Spinal cord (tissue), 10 donors: Measurements from ENCODE around the gene CADPS2. TPM values are rescaled to one million over a fixed set of nuclear protein-coding genes. Genes with fewer than 3 reads are reported as not detected.
A peak's percentile ranks its signal among the peaks of the same experiment; 100 is the strongest.

Experiments used
- DNase-seq, 6 donors: peaks; one replicate each; pipeline versions ENCODE4 v3.0.0 to v3.0.0-alpha.2; 2013 to 2015; ENCODE audit warnings: low spot score in 6 of 6, low read depth in 4 of 6
- H3K27ac ChIP-seq: one replicate; pipeline ENCODE4 v1.5.1; 2013; ENCODE audit warnings: low read depth, low read length, control low read depth
- H3K27me3 ChIP-seq: one replicate; pipeline ENCODE4 v1.6.1; 2013; ENCODE audit warnings: low read length; ENCODE audit not compliant: control insufficient read depth, insufficient read depth
- H3K36me3 ChIP-seq: one replicate; pipeline ENCODE4 v1.6.1; 2013; ENCODE audit warnings: low read length; ENCODE audit not compliant: control insufficient read depth, insufficient read depth
- H3K4me1 ChIP-seq: one replicate; pipeline ENCODE4 v1.6.1; 2013; ENCODE audit warnings: low read length; ENCODE audit not compliant: control insufficient read depth, insufficient read depth
- H3K4me3 ChIP-seq: one replicate; pipeline ENCODE4 v1.5.1; 2013; ENCODE audit warnings: low read depth, low read length, control low read depth
- H3K9me3 ChIP-seq: one replicate; pipeline ENCODE4 v1.6.1; 2013; ENCODE audit warnings: low read length; ENCODE audit not compliant: control insufficient read depth, insufficient read depth
- WGBS: methylation state at CpG from one replicate; pipeline ENCODE4 v1.1.5; 2013; ENCODE audit warnings: missing lambda C conversion rate; ENCODE audit not compliant: insufficient coverage; 5-methylcytosine and 5-hydroxymethylcytosine counted together
- polyA plus RNA-seq, 2 donors: library from polyadenylated mRNA; unstranded; fragments of 120-200 nt; gene quantifications; one replicate each; pipeline ENCODE4 v1.2.1, GENCODE V29; 2013; ENCODE audit not compliant: insufficient read length in 2 of 2
- total RNA-seq, 2 donors: library from RNA; depleted of rRNA in 1 of 2; stranded (reverse); fragments of 120-200 nt in 1 of 2; fragments of >200 nt in 1 of 2; gene quantifications; one replicate each; pipeline versions ENCODE4 v1.2.3 to v1.2.4, GENCODE V29; 2013 to 2014
- donor health status: healthy.

Gene CADPS2
- total and polyA plus RNA-seq, 4 donors, result 18.7 to 40.5 (median 30.4) TPM

DNA sequence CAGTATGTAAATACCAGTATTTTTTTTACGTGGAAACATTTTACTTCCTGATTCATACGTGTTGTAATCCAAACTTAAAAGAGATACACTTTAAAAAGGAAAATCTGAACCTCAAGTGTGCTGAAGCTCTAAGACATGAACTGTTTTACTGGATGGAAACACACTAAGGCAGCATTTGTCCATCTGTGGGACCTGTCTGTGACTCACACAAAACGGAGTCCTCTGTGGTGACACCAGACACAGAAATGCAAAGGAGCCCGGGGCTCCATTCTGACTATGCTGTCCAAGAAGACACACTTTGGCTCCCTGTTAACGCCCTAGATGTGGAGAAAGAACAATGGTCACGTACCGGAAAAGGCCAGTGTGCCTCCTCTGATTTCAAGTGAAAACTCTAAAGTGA lies 211.2 kb downstream of the CADPS2 start:
- Histone ChIP-seq H3K4me3 (no peak overlapping the region), H3K4me1 (no peaks in the 10 kb centered on the region), H3K9me3 (no peaks in the 10 kb centered on the region), H3K27me3 (no peaks in the 10 kb centered on the region), H3K27ac (peak overlapping the region; percentile 19), H3K36me3 (no peaks in the 10 kb centered on the region)
- peak in 1 of 6 donors; percentile 20 for DNase-seq
- 81% methylated on average over 5 of the region's 7 CpGs for WGBS

DNA sequence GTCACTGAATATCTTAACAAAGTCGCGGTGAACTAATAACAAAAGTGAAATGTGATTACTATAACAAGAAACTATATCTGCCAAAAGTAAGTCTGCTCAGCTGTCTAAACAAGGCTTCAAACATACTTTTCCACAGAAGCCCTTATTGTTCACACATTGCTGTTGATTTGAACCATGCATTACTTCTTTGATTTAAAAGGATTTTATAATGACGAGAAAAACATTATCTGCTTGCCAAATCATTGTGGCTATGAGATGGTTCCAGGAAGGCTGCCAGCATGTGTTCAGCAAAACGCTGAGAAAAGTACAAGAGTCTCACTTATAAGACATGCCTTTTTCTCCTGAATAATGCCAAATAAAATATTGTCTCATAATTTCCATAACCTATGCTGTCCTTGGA lies 211.8 kb downstream of the CADPS2 start:
- no peaks in the 10 kb centered on the region for H3K9me3 ChIP-seq
- H3K36me3 ChIP-seq, result no peaks in the 10 kb centered on the region
- H3K4me1 ChIP-seq, result no peaks in the 10 kb centered on the region
- peak in 5 of 6 donors; percentile 4 to 90 (median 12) for DNase-seq
- H3K27ac ChIP-seq, result no peak overlapping the region
- no CpG with 5 or more reads among the region's 4 CpGs for WGBS
- H3K27me3 ChIP-seq, result no peaks in the 10 kb centered on the region
- no peak overlapping the region for H3K4me3 ChIP-seq

DNA sequence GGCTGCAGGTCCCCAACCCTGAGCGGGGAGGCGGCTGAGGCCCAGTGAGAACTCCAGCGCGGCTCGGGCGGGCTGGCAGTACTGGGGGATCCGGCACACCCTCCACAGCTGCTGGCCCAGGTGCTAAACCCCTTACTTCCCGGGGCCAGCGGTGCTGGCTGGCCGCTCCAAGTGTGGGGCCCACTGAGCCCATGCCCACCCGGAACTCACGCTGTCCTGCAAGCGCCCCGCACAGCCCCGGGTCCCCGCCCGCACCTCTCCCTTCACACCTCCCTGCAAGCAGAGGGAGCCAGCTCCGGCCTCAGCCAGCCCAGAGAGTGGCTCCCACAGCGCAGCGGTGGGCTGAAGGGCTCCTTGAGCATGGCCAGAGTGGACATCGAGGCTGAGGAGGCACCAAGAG lies 212.3 kb downstream of the CADPS2 start:
- H3K9me3 ChIP-seq, result no peaks in the 10 kb centered on the region
- no peak for DNase-seq
- no peak overlapping the region for H3K4me3 ChIP-seq
- H3K4me1 ChIP-seq, result no peaks in the 10 kb centered on the region
- H3K36me3 ChIP-seq, result no peaks in the 10 kb centered on the region
- H3K27ac ChIP-seq, result peak overlapping the region; percentile 25
- H3K27me3 ChIP-seq, result no peaks in the 10 kb centered on the region
- WGBS, result 96% methylated on average over 21 of the region's 21 CpGs

DNA sequence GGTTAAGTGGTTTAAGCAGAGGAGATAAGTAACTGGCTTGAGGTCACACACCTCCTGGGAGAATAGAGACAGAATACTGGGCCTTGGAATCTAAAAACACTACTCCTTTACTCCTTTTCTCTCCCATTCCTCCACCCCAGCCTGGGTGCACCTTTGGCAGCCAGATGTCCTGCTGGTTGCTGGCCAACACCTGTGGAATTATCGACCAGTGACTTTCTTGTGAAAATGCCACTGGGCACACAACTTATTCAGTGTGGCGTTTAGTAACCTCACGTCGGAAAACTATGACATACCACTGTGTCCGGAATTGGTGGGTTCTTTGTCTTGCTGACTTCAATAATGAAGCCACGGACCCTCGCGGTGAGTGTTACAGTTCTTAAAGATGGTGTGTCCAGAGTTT lies 213.7 kb downstream of the CADPS2 start:
- WGBS, result 91% methylated on average over 8 of the region's 8 CpGs
- Histone ChIP-seq H3K9me3 (no peaks in the 10 kb centered on the region), H3K36me3 (no peaks in the 10 kb centered on the region), H3K27ac (no peak overlapping the region), H3K27me3 (no peaks in the 10 kb centered on the region), H3K4me1 (no peaks in the 10 kb centered on the region), H3K4me3 (no peak overlapping the region)
- no peak for DNase-seq

DNA sequence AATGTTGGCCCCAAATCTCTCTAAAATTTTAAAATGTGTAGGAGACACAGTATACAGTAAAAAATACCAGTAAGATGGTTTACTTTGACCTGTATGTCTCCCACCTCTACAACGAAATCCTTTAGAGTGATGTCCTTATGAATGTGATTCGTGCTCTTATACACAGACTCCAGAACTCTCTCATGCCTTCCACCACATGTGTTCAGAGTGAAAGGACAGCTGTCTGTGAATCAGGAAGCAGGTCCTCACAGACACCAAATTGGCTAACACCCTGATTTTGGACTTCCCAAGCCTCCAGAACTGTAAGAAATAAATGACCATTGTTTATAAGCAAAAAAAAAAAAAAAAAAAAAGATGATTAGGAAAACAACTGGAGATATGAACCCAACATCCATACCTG lies 222.5 kb downstream of the CADPS2 start:
- no peaks in the 10 kb centered on the region for H3K36me3 ChIP-seq
- H3K27ac ChIP-seq, result no peak overlapping the region
- H3K4me1 ChIP-seq, result no peaks in the 10 kb centered on the region
- no peaks in the 10 kb centered on the region for H3K9me3 ChIP-seq
- no peak overlapping the region for H3K4me3 ChIP-seq
- no peaks in the 10 kb centered on the region for H3K27me3 ChIP-seq
- WGBS, result 100% methylated on average over 1 of the region's 2 CpGs
- DNase-seq, result no peak

DNA sequence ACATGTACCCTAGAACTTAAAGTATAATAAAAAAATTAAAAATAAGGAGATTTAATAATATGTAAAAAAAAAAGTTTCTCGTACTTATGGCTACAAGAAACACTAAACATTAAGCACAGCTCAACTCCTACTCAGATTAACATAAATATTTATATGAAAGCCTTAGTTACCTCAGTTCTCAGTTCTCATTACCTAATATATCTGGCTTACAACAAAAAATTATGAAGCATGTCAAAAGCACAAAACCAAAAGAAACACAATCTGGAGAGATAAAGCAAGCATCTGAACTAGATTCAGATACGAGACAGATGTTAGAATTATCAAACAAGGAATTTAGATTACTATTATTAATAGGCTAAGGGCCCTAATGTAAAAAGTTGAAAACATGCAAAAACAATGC lies 227.4 kb downstream of the CADPS2 start:
- H3K36me3 ChIP-seq, result no peaks in the 10 kb centered on the region
- WGBS, result no CpG with 5 or more reads among the region's 2 CpGs
- no peak for DNase-seq
- H3K4me3 ChIP-seq, result no peak overlapping the region
- no peaks in the 10 kb centered on the region for H3K4me1 ChIP-seq
- H3K27ac ChIP-seq, result no peak overlapping the region
- H3K9me3 ChIP-seq, result no peaks in the 10 kb centered on the region
- H3K27me3 ChIP-seq, result no peaks in the 10 kb centered on the region

DNA sequence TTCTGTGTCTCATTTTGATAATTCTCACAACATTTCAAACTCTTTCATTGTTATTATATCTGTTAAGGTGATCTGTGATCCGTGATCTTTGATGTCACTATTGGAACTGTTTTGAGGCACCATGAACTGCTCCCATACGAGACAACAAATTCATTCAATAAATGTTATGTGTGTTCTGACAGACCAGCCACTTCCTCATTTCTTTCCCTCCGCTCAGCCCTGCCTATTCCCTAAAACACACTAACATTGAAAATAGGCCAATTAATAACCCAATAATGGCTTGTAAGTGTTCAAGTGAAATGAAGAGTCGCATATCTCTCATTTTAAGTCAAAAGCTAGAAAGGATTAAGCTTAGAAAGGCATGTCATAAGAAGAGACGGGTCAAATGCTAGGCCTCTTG lies 232.6 kb downstream of the CADPS2 start:
- Histone ChIP-seq H3K27ac (no peak overlapping the region), H3K27me3 (no peaks in the 10 kb centered on the region), H3K4me1 (no peaks in the 10 kb centered on the region), H3K9me3 (no peaks in the 10 kb centered on the region), H3K4me3 (no peak overlapping the region), H3K36me3 (no peaks in the 10 kb centered on the region)
- no peak for DNase-seq
- WGBS, result no CpG with 5 or more reads among the region's 5 CpGs

DNA sequence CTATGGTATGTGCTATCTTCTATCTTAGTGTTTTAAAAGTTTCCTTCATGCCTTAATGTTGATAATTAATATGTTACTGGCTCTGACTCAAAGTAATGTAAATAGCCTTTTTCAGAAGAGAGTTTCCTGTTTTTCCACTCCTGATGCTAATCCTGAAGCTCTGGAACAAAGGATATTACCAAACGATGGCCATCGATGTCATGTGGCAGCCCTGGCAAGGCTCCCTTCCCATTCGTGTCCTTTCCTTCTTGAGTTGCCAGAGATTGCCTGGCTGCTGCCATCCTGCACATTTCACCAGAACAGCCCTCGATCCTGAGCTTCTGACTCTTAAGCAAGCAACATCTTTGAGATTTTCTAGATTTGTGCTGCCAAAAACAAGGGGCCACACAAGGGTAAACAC lies 233.4 kb downstream of the CADPS2 start:
- no peak for DNase-seq
- no peak overlapping the region for H3K27ac ChIP-seq
- no peak overlapping the region for H3K4me3 ChIP-seq
- no peaks in the 10 kb centered on the region for H3K36me3 ChIP-seq
- H3K4me1 ChIP-seq, result no peaks in the 10 kb centered on the region
- no peaks in the 10 kb centered on the region for H3K27me3 ChIP-seq
- WGBS, result 54% methylated on average over 4 of the region's 4 CpGs
- H3K9me3 ChIP-seq, result no peaks in the 10 kb centered on the region

DNA sequence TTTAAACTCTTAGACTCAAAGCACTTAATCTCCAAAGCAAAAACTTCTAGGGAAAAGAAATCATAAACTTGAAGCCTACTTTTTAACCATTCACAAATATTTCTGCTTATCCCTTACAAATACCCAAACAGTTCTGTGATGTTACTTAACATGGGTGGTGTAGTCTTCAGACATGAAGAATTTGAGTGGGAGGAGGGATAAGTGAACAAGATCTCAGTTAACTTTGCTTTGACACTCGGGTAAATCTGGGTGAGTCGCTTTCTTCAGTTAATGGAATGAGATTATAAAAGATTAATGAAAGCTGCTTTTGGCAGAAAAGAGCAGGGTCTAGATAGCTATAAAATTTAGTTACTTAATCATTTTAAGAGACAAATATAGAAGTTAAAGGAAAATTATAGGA lies 234.8 kb downstream of the CADPS2 start:
- DNase-seq, result no peak
- Histone ChIP-seq H3K4me1 (no peaks in the 10 kb centered on the region), H3K27ac (no peak overlapping the region), H3K4me3 (no peak overlapping the region), H3K9me3 (no peaks in the 10 kb centered on the region), H3K36me3 (no peaks in the 10 kb centered on the region), H3K27me3 (no peaks in the 10 kb centered on the region)
- WGBS, result 100% methylated on average over 1 of the region's 2 CpGs

DNA sequence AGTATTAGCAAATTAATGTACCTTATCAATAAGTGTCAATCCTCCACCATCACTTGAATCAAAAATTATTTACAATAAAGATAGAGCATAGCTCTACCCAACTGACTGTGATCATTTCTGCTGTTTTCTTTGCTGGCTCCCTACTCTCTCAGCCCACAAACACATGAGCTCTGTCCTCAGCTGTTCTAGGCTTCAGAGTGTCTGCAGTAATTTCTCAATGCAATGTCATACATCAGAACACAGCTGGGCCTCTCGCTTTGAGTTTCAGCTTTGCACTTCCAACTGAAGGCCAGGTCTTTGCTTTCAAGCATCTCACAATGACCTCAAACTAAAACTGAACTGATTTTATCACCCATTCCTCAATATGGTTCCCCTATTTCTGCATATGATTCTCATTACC lies 243.0 kb downstream of the CADPS2 start:
- 62% methylated on average over 1 of the region's 1 CpG for WGBS
- no peaks in the 10 kb centered on the region for H3K27me3 ChIP-seq
- no peak overlapping the region for H3K4me3 ChIP-seq
- DNase-seq, result peak in 1 of 6 donors; percentile 7
- no peak overlapping the region for H3K27ac ChIP-seq
- no peaks in the 10 kb centered on the region for H3K4me1 ChIP-seq
- H3K36me3 ChIP-seq, result no peaks in the 10 kb centered on the region
- H3K9me3 ChIP-seq, result no peaks in the 10 kb centered on the region
